ENCODE results near the gene LRP1B.

Gene LRP1B

GRCh38 chr2:140595107-140595506 lies 1535.7 kb downstream of the LRP1B start:
- no peak overlapping the region for H3K4me3 ChIP-seq (ENCODE audit: low read length)
- DNase-seq (ENCODE audit: low read depth) = no peak
- TF ChIP-seq CTCF (IDR thresholded peaks at IDR 0.05; ENCODE audit: insufficient read depth, low read depth, low read length, missing control alignments) = no peak

GRCh38 chr2:140593132-140593531 lies 1537.7 kb downstream of the LRP1B start:
- no peak overlapping the region for H3K4me3 ChIP-seq (ENCODE audit: low read length)
- DNase-seq (ENCODE audit: low read depth) = no peak
- TF ChIP-seq CTCF (IDR thresholded peaks at IDR 0.05; ENCODE audit: insufficient read depth, low read depth, low read length, missing control alignments) = no peak

GRCh38 chr2:140589696-140590095 lies 1541.1 kb downstream of the LRP1B start:
- no peak for DNase-seq (ENCODE audit: low read depth)
- H3K4me3 ChIP-seq (ENCODE audit: low read length) = no peak overlapping the region
- TF ChIP-seq CTCF (IDR thresholded peaks at IDR 0.05; ENCODE audit: insufficient read depth, low read depth, low read length, missing control alignments) = no peak

GRCh38 chr2:140589273-140589672 lies 1541.5 kb downstream of the LRP1B start:
- no peak for TF ChIP-seq CTCF (IDR thresholded peaks at IDR 0.05; ENCODE audit: insufficient read depth, low read depth, low read length, missing control alignments)
- no peak overlapping the region for H3K4me3 ChIP-seq (ENCODE audit: low read length)
- DNase-seq (ENCODE audit: low read depth) = no peak

GRCh38 chr2:140586379-140586778 lies 1544.4 kb downstream of the LRP1B start:
- DNase-seq (ENCODE audit: low read depth) = peak; percentile 58
- no peak overlapping the region for H3K4me3 ChIP-seq (ENCODE audit: low read length)
- peak; percentile 79 for TF ChIP-seq CTCF (IDR thresholded peaks at IDR 0.05; ENCODE audit: insufficient read depth, low read depth, low read length, missing control alignments)

- DNase-seq (ENCODE audit: low read depth) = no peak
- no peak overlapping the region for H3K4me3 ChIP-seq (ENCODE audit: low read length)
- no peak for TF ChIP-seq CTCF (IDR thresholded peaks at IDR 0.05; ENCODE audit: insufficient read depth, low read depth, low read length, missing control alignments)
These were observed 1545.8 kb downstream of the LRP1B start for GRCh38 chr2:140585016-140585415.

GRCh38 chr2:140584471-140584870 lies 1546.3 kb downstream of the LRP1B start:
- no peak overlapping the region for H3K4me3 ChIP-seq (ENCODE audit: low read length)
- DNase-seq (ENCODE audit: low read depth) = no peak
- no peak for TF ChIP-seq CTCF (IDR thresholded peaks at IDR 0.05; ENCODE audit: insufficient read depth, low read depth, low read length, missing control alignments)
